Activated naive CD4-positive, alpha-beta T cell treated with anti-CD3 and anti-CD28 coated beads, Interleukin-2, amount 50 U/mL, for 24 hours (primary cell): ENCODE data around the gene AHNAK2.
A peak's percentile ranks its signal among the peaks of the same experiment; 100 is the strongest.

ENCODE experiments used
- H3K27ac Mint-ChIP-seq: one replicate; pipeline ENCODE4 v1.8.0; 2021; ENCODE audit warnings: mild to moderate bottlenecking, mixed read lengths
- H3K27me3 Mint-ChIP-seq: one replicate; pipeline ENCODE4 v1.8.0; 2021; ENCODE audit warnings: mixed read lengths
- H3K36me3 Mint-ChIP-seq: one replicate; pipeline ENCODE4 v1.8.0; 2021; ENCODE audit warnings: mixed read lengths
- H3K4me1 Mint-ChIP-seq: one replicate; pipeline ENCODE4 v1.8.0; 2021; ENCODE audit warnings: mixed read lengths
- H3K4me3 Mint-ChIP-seq: one replicate; pipeline ENCODE4 v1.8.0; 2021; ENCODE audit warnings: mild to moderate bottlenecking, mixed read lengths
- H3K9me3 Mint-ChIP-seq: one replicate; pipeline ENCODE4 v1.8.0; 2021; ENCODE audit warnings: mixed read lengths

AHNAK2 gene

GRCh38 chr14:104981699-104982541 is 3.7 kb upstream of the AHNAK2 start:
- Mint-ChIP-seq H3K36me3 (no peaks in the 10 kb centered on the region), H3K9me3 (no peaks in the 10 kb centered on the region), H3K27ac (no peak overlapping the region), H3K4me3 (no peak overlapping the region), H3K4me1 (peaks cover 9% of the 10 kb centered on the region), H3K27me3 (no peaks in the 10 kb centered on the region)

GRCh38 chr14:104980611-104981531 is 2.7 kb upstream of the AHNAK2 start:
- Mint-ChIP-seq H3K27me3 (peaks cover 4% of the 10 kb centered on the region), H3K36me3 (no peaks in the 10 kb centered on the region), H3K27ac (no peak overlapping the region), H3K4me3 (no peak overlapping the region), H3K9me3 (no peaks in the 10 kb centered on the region), H3K4me1 (peaks cover 16% of the 10 kb centered on the region)

GRCh38 chr14:104979758-104980610 is 1.8 kb upstream of the AHNAK2 start:
- Mint-ChIP-seq H3K27me3 (peaks cover 4% of the 10 kb centered on the region), H3K4me3 (no peak overlapping the region), H3K9me3 (no peaks in the 10 kb centered on the region), H3K27ac (no peak overlapping the region), H3K36me3 (no peaks in the 10 kb centered on the region), H3K4me1 (peaks cover 16% of the 10 kb centered on the region)

DNA sequence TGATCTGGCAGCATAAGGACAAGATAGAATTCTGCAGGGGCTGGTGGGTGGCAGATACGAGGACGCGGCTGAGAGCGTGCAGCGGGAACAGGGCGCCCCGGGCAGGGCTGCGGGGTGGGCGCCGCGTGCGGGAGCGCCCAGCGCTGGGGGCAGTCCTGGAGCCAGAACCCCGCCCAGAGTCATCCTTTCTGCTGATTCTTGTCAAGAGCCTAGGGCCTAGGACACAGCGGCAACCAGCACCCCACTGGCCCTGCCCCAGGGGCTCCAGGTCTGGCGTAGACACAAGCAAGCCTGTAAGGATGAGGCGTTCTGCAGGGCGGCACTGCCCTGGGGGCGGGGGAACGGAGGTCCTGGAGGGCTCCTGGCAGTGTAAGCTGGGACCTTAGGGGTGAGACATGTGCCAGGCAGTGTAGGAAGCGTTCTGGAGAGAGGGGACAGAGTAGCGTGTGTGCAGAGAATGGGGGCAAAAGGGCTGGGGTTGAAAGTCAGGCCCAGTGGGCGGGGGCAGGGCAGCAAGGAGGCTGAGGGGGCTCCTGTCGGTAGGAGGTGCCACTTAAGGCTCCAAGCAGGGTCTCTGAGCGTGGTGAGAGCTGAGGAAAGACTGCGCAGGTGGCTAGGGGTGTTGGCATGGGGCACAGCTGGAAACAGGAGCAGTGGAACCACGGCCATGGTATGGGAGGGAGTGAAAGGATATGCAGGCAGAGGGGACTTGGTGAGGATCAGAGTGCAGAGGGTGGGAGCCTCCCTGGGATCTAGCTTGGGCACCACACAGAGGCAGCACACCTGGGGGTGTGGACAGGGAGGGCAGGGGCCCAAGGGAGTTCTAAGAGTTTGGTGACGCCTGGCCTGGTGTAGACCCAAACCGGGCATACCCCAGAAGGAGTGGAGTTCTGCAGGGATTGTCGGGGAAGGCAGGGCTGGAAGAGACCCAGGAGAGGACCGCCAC is 845 bp upstream of the AHNAK2 start:
- Mint-ChIP-seq H3K9me3 (no peaks in the 10 kb centered on the region), H3K36me3 (no peaks in the 10 kb centered on the region), H3K4me1 (peaks cover 12% of the 10 kb centered on the region), H3K4me3 (peak overlapping the region; percentile 51), H3K27me3 (peaks cover 4% of the 10 kb centered on the region), H3K27ac (no peak overlapping the region)

DNA sequence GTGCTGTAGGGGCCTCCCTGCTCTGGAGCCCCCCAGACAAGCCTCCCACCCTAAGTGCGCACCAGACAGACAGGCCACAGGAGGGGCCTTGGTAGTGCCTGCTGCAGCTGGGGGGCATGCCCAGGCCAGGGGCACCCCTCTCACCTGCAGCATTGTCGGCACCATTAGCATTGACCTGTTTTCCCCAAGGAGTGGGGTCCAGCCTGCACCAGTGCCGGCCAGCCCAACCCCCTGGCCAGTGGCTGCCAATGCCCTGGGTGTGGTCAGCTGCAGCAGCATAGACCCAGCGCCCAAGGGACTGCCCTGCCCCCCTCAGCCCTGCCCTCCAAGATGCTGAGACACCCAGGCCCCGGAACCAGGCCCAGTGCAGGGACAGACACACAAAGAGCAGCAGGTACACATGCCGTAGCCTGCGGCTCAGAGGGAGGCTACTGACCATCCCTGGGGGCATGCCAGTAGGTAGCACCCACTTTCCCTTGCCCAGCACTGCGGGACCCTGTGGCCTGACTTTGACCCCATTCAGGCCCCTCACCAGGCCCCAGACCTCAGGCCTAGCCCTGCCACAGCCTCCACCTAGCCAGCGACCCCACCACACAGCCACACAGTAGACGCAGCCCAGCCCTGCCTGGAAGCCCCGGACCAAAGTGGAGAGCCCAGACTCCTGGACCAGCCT is 1.0 kb downstream of the AHNAK2 start:
- Mint-ChIP-seq H3K27me3 (peaks cover 4% of the 10 kb centered on the region), H3K27ac (no peak overlapping the region), H3K4me1 (peaks cover 12% of the 10 kb centered on the region), H3K4me3 (peak overlapping the region; percentile 87), H3K36me3 (no peaks in the 10 kb centered on the region), H3K9me3 (no peaks in the 10 kb centered on the region)

DNA sequence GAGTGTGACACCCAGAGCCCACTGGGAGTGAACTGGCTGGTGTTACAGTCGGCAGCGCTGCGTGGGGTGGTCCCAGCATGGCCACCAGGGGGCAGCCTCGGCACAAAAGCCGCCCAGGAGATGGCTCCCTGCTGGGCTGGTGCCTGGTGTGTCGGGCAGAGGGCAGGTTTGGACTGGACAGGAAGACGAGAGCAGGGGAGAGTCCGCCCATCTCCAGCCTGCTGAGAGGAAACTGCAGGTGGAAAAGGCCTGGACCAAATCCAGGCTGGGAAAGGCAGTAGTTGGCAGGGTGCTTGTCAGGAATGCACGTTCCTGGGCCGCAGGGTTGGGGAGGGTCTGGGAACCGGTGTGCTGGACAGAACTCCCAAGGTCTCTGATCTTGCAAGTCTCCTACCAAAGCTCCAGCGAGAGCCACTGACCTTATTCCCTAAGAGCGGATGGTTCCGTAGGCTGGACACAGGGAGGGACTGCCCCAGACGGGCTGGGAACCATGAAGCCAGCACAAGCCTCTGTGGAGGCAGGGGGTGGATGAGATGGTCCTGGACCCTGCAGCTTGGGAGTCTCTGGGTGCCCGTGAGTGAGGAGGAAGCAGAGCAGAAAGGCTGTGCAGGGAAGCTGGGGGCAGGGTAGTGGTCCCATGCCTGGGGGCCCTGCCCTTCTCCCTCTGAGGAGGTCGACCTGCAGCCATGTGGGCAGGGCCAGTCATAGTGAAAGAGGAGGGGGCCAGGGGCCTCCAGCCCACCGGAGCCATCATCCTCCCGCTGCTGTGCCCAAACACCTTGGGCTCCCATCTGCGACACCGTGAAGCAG is 1.8 kb downstream of the AHNAK2 start:
- Mint-ChIP-seq H3K4me1 (peaks cover 12% of the 10 kb centered on the region), H3K36me3 (no peaks in the 10 kb centered on the region), H3K4me3 (peak overlapping the region; percentile 57), H3K9me3 (no peaks in the 10 kb centered on the region), H3K27me3 (peaks cover 4% of the 10 kb centered on the region), H3K27ac (peak overlapping the region; percentile 80)

GRCh38 chr14:104975481-104976197 is 2.5 kb downstream of the AHNAK2 start:
- Mint-ChIP-seq H3K36me3 (no peaks in the 10 kb centered on the region), H3K27ac (no peak overlapping the region), H3K4me3 (no peak overlapping the region), H3K27me3 (peaks cover 4% of the 10 kb centered on the region), H3K9me3 (no peaks in the 10 kb centered on the region), H3K4me1 (peaks cover 12% of the 10 kb centered on the region)

GRCh38 chr14:104974665-104975390 is 3.3 kb downstream of the AHNAK2 start:
- Mint-ChIP-seq H3K4me1 (peaks cover 12% of the 10 kb centered on the region), H3K4me3 (no peak overlapping the region), H3K27ac (no peak overlapping the region), H3K9me3 (no peaks in the 10 kb centered on the region), H3K36me3 (no peaks in the 10 kb centered on the region), H3K27me3 (peaks cover 4% of the 10 kb centered on the region)

- H3K4me3 Mint-ChIP-seq, result no peak overlapping the region
- no peaks in the 10 kb centered on the region for H3K36me3 Mint-ChIP-seq
- peaks cover 12% of the 10 kb centered on the region for H3K4me1 Mint-ChIP-seq
- H3K9me3 Mint-ChIP-seq, result no peaks in the 10 kb centered on the region
- H3K27me3 Mint-ChIP-seq, result peaks cover 6% of the 10 kb centered on the region
- H3K27ac Mint-ChIP-seq, result no peak overlapping the region
These were observed 4.0 kb downstream of the AHNAK2 start for GRCh38 chr14:104974146-104974541.

DNA sequence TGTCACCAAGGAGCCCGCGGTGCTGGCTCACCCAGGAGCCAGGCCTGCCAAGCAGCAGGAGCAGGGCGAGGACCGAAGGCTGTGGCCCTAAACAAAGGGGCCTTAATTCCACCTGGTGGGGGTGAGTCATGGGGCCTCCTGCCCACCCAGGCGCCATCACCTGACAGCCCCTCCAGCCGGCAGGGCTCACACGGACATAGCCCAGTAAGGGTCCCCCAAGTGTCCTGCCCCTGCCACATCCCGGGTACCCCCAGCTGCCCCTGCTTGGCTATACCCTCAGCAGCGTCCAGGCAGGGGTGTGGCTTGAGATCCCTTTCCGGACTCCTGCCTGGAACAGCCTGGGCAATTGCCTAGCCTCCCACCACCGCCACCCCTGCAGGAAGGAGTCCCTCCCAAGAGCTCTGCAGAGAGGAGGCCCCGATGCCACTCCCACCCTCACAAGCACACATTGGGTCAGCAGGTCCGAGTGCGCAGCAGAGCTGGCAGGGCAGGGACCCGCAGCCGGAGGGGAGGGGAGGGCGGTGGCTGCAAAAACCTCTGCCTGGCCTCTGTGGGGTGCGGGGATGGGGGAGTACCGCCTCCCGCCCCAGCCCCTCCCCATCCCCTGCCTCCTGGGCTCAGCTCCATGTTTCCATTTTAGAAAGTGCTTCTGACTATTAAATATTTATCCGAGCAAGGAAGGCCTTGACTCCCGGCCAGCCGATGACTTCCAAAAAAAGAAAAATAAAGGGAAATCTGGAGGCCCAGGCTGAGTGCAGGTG is 4.6 kb downstream of the AHNAK2 start:
- Mint-ChIP-seq H3K9me3 (no peaks in the 10 kb centered on the region), H3K4me3 (no peak overlapping the region), H3K36me3 (no peaks in the 10 kb centered on the region), H3K4me1 (peaks cover 12% of the 10 kb centered on the region), H3K27me3 (peaks cover 8% of the 10 kb centered on the region), H3K27ac (no peak overlapping the region)

GRCh38 chr14:104973135-104973384 is 5.1 kb downstream of the AHNAK2 start:
- Mint-ChIP-seq H3K4me3 (no peak overlapping the region), H3K36me3 (no peaks in the 10 kb centered on the region), H3K4me1 (peaks cover 12% of the 10 kb centered on the region), H3K27me3 (peaks cover 8% of the 10 kb centered on the region), H3K9me3 (no peaks in the 10 kb centered on the region), H3K27ac (no peak overlapping the region)
